Measurements from ENCODE around the gene PRR15. TPM values are rescaled to one million over a fixed set of nuclear protein-coding genes. Genes with fewer than 3 reads are reported as not detected.
"Not testable (repeated sequence)": the region's sequence is repeated elsewhere in the genome, so short reads cannot be mapped to it uniquely, and the experiment has no call there.

Gene PRR15
- not detected in 2 replicates for total RNA-seq

GRCh38 chr7:29563590-29564495, at the start of gene PRR15:
Gene PRR15 (plus strand): TSS chr7:29563835. CDS start chr7:29566330, 2,495 bp downstream.
- no peak within 1 kb of the TSS for H3K27ac Mint-ChIP-seq
- no peaks in the 10 kb centered on the region for H3K36me3 Mint-ChIP-seq (ENCODE audit: low read depth)
- H3K27me3 Mint-ChIP-seq (ENCODE audit: low read depth): peaks cover 80% of the 10 kb centered on the region
- no peaks in the 10 kb centered on the region for H3K9me3 Mint-ChIP-seq
- H3K4me1 Mint-ChIP-seq (ENCODE audit: low read depth): peaks cover 15% of the 10 kb centered on the region
- peak within 1 kb of the TSS; percentile 65 for H3K4me3 Mint-ChIP-seq (ENCODE audit: low read depth)
- no peak for DNase-seq (ENCODE audit: low spot score)
- intact Hi-C loops (cut with micrococcal nuclease): no loop called here

GRCh38 chr7:29516491-29516890, 47.1 kb upstream of the PRR15 start:
- Mint-ChIP-seq H3K4me1 (ENCODE audit: low read depth) (no peaks in the 10 kb centered on the region), H3K27ac (no peak overlapping the region), H3K9me3 (no peaks in the 10 kb centered on the region), H3K4me3 (ENCODE audit: low read depth) (no peak overlapping the region), H3K36me3 (ENCODE audit: low read depth) (no peaks in the 10 kb centered on the region), H3K27me3 (ENCODE audit: low read depth) (no peaks in the 10 kb centered on the region)
- DNase-seq (ENCODE audit: low spot score): no peak
- intact Hi-C loops (cut with micrococcal nuclease): no loop called here

GRCh38 chr7:29518616-29519015, 45.0 kb upstream of the PRR15 start:
- Mint-ChIP-seq H3K4me1 (ENCODE audit: low read depth) (no peaks in the 10 kb centered on the region), H3K4me3 (ENCODE audit: low read depth) (no peak overlapping the region), H3K9me3 (no peaks in the 10 kb centered on the region), H3K27ac (no peak overlapping the region), H3K27me3 (ENCODE audit: low read depth) (no peaks in the 10 kb centered on the region), H3K36me3 (ENCODE audit: low read depth) (no peaks in the 10 kb centered on the region)
- intact Hi-C loops (cut with micrococcal nuclease): no loop called here
- DNase-seq (ENCODE audit: low spot score): no peak

- no peaks in the 10 kb centered on the region for H3K36me3 Mint-ChIP-seq (ENCODE audit: low read depth)
- H3K27ac Mint-ChIP-seq: no peak overlapping the region
- no peaks in the 10 kb centered on the region for H3K27me3 Mint-ChIP-seq (ENCODE audit: low read depth)
- no peak for DNase-seq (ENCODE audit: low spot score)
- H3K9me3 Mint-ChIP-seq: peaks cover 4% of the 10 kb centered on the region
- no peaks in the 10 kb centered on the region for H3K4me1 Mint-ChIP-seq (ENCODE audit: low read depth)
- H3K4me3 Mint-ChIP-seq (ENCODE audit: low read depth): no peak overlapping the region
- intact Hi-C loops (cut with micrococcal nuclease): no loop called here
These were observed 39.9 kb upstream of the PRR15 start for GRCh38 chr7:29523728-29524127.

- DNase-seq (ENCODE audit: low spot score): no peak
- Mint-ChIP-seq H3K9me3 (peaks cover 4% of the 10 kb centered on the region), H3K27me3 (ENCODE audit: low read depth) (no peaks in the 10 kb centered on the region), H3K4me1 (ENCODE audit: low read depth) (no peaks in the 10 kb centered on the region), H3K27ac (no peak overlapping the region), H3K36me3 (ENCODE audit: low read depth) (no peaks in the 10 kb centered on the region), H3K4me3 (ENCODE audit: low read depth) (no peak overlapping the region)
- intact Hi-C loops (cut with micrococcal nuclease): no loop called here
These were observed 36.0 kb upstream of the PRR15 start for GRCh38 chr7:29527505-29528108.

GRCh38 chr7:29528526-29528925, 35.1 kb upstream of the PRR15 start:
- H3K27me3 Mint-ChIP-seq (ENCODE audit: low read depth); H3K36me3 Mint-ChIP-seq (ENCODE audit: low read depth); H3K27ac Mint-ChIP-seq; H3K4me3 Mint-ChIP-seq (ENCODE audit: low read depth); H3K4me1 Mint-ChIP-seq (ENCODE audit: low read depth); intact Hi-C loops (cut with micrococcal nuclease); H3K9me3 Mint-ChIP-seq; DNase-seq (ENCODE audit: low spot score): not testable (repeated sequence)

GRCh38 chr7:29538389-29538788, 25.2 kb upstream of the PRR15 start:
- H3K36me3 Mint-ChIP-seq (ENCODE audit: low read depth): no peaks in the 10 kb centered on the region
- no peak overlapping the region for H3K4me3 Mint-ChIP-seq (ENCODE audit: low read depth)
- H3K9me3 Mint-ChIP-seq: no peaks in the 10 kb centered on the region
- intact Hi-C loops (cut with micrococcal nuclease): no loop called here
- no peaks in the 10 kb centered on the region for H3K4me1 Mint-ChIP-seq (ENCODE audit: low read depth)
- H3K27ac Mint-ChIP-seq: no peak overlapping the region
- H3K27me3 Mint-ChIP-seq (ENCODE audit: low read depth): no peaks in the 10 kb centered on the region
- no peak for DNase-seq (ENCODE audit: low spot score)

- no peaks in the 10 kb centered on the region for H3K27me3 Mint-ChIP-seq (ENCODE audit: low read depth)
- DNase-seq (ENCODE audit: low spot score): no peak
- no peak overlapping the region for H3K27ac Mint-ChIP-seq
- H3K4me3 Mint-ChIP-seq (ENCODE audit: low read depth): no peak overlapping the region
- intact Hi-C loops (cut with micrococcal nuclease): no loop called here
- H3K9me3 Mint-ChIP-seq: no peaks in the 10 kb centered on the region
- no peaks in the 10 kb centered on the region for H3K4me1 Mint-ChIP-seq (ENCODE audit: low read depth)
- H3K36me3 Mint-ChIP-seq (ENCODE audit: low read depth): no peaks in the 10 kb centered on the region
These were observed 24.2 kb upstream of the PRR15 start for GRCh38 chr7:29539471-29539870.

GRCh38 chr7:29547421-29547820, 16.2 kb upstream of the PRR15 start:
- no peak for DNase-seq (ENCODE audit: low spot score)

GRCh38 chr7:29548823-29549222, 14.8 kb upstream of the PRR15 start:
- peaks cover 9% of the 10 kb centered on the region for H3K27me3 Mint-ChIP-seq (ENCODE audit: low read depth)
- no peaks in the 10 kb centered on the region for H3K4me1 Mint-ChIP-seq (ENCODE audit: low read depth)
- intact Hi-C loops (cut with micrococcal nuclease): no loop called here
- no peaks in the 10 kb centered on the region for H3K36me3 Mint-ChIP-seq (ENCODE audit: low read depth)
- no peak overlapping the region for H3K4me3 Mint-ChIP-seq (ENCODE audit: low read depth)
- H3K27ac Mint-ChIP-seq: no peak overlapping the region
- H3K9me3 Mint-ChIP-seq: no peaks in the 10 kb centered on the region
- no peak for DNase-seq (ENCODE audit: low spot score)

More at GRCh38 chr7:29547421-29547820, 16.2 kb upstream of the PRR15 start:
- no peak overlapping the region for H3K27ac Mint-ChIP-seq
- no peaks in the 10 kb centered on the region for H3K9me3 Mint-ChIP-seq
- H3K36me3 Mint-ChIP-seq (ENCODE audit: low read depth): no peaks in the 10 kb centered on the region
- no peak overlapping the region for H3K4me3 Mint-ChIP-seq (ENCODE audit: low read depth)
- peaks cover 7% of the 10 kb centered on the region for H3K27me3 Mint-ChIP-seq (ENCODE audit: low read depth)
- H3K4me1 Mint-ChIP-seq (ENCODE audit: low read depth): no peaks in the 10 kb centered on the region
- intact Hi-C loops (cut with micrococcal nuclease): no loop called here

GRCh38 chr7:29552392-29552791, 11.2 kb upstream of the PRR15 start:
- Mint-ChIP-seq H3K36me3 (ENCODE audit: low read depth) (no peaks in the 10 kb centered on the region), H3K4me1 (ENCODE audit: low read depth) (no peaks in the 10 kb centered on the region), H3K9me3 (no peaks in the 10 kb centered on the region), H3K4me3 (ENCODE audit: low read depth) (no peak overlapping the region), H3K27ac (no peak overlapping the region), H3K27me3 (ENCODE audit: low read depth) (peaks cover 6% of the 10 kb centered on the region)
- no peak for DNase-seq (ENCODE audit: low spot score)
- intact Hi-C loops (cut with micrococcal nuclease): no loop called here

GRCh38 chr7:29555061-29555460, 8.6 kb upstream of the PRR15 start:
- no peaks in the 10 kb centered on the region for H3K9me3 Mint-ChIP-seq
- DNase-seq (ENCODE audit: low spot score): no peak
- H3K36me3 Mint-ChIP-seq (ENCODE audit: low read depth): no peaks in the 10 kb centered on the region
- H3K27ac Mint-ChIP-seq: no peak overlapping the region
- intact Hi-C loops (cut with micrococcal nuclease): no loop called here
- H3K27me3 Mint-ChIP-seq (ENCODE audit: low read depth): peaks cover 26% of the 10 kb centered on the region
- H3K4me1 Mint-ChIP-seq (ENCODE audit: low read depth): no peaks in the 10 kb centered on the region
- no peak overlapping the region for H3K4me3 Mint-ChIP-seq (ENCODE audit: low read depth)

GRCh38 chr7:29556405-29557195, 7.0 kb upstream of the PRR15 start:
- Mint-ChIP-seq H3K36me3 (ENCODE audit: low read depth) (no peaks in the 10 kb centered on the region), H3K4me3 (ENCODE audit: low read depth) (no peak overlapping the region), H3K27me3 (ENCODE audit: low read depth) (peaks cover 37% of the 10 kb centered on the region), H3K27ac (no peak overlapping the region), H3K4me1 (ENCODE audit: low read depth) (no peaks in the 10 kb centered on the region), H3K9me3 (no peaks in the 10 kb centered on the region)
- DNase-seq (ENCODE audit: low spot score): no peak
- intact Hi-C loops (cut with micrococcal nuclease): no loop called here
